Activated naive CD8-positive, alpha-beta T cell (primary cell): Measurements from ENCODE around the gene COPZ2.

Experiments
- H3K27ac Mint-ChIP-seq: one replicate; pipeline ENCODE4 v1.8.0; 2021; ENCODE audit warnings: mixed read lengths
- H3K27me3 Mint-ChIP-seq: one replicate; pipeline ENCODE4 v1.8.0; 2021; ENCODE audit warnings: mixed read lengths
- H3K36me3 Mint-ChIP-seq: one replicate; pipeline ENCODE4 v1.8.0; 2021; ENCODE audit warnings: mixed read lengths
- H3K4me1 Mint-ChIP-seq: one replicate; pipeline ENCODE4 v1.8.0; 2021; ENCODE audit warnings: low read depth, mixed read lengths
- H3K4me3 Mint-ChIP-seq: one replicate; pipeline ENCODE4 v1.8.0; 2021; ENCODE audit warnings: mild to moderate bottlenecking, mixed read lengths
- H3K9me3 Mint-ChIP-seq: one replicate; pipeline ENCODE4 v1.8.0; 2021; ENCODE audit warnings: low read depth, mixed read lengths

Gene COPZ2

GRCh38 chr17:48062273-48062672 is 24.7 kb upstream of the COPZ2 start:
- Mint-ChIP-seq H3K4me1 (peaks cover 2% of the 10 kb centered on the region), H3K36me3 (peaks cover 2% of the 10 kb centered on the region), H3K27ac (no peak overlapping the region), H3K27me3 (no peaks in the 10 kb centered on the region), H3K9me3 (no peaks in the 10 kb centered on the region), H3K4me3 (no peak overlapping the region)

GRCh38 chr17:48060249-48060648 is 22.7 kb upstream of the COPZ2 start:
- no peak overlapping the region for H3K4me3 Mint-ChIP-seq
- no peaks in the 10 kb centered on the region for H3K27me3 Mint-ChIP-seq
- H3K9me3 Mint-ChIP-seq, result no peaks in the 10 kb centered on the region
- H3K36me3 Mint-ChIP-seq, result peaks cover 8% of the 10 kb centered on the region
- peak overlapping the region; percentile 70 for H3K27ac Mint-ChIP-seq
- peaks cover 15% of the 10 kb centered on the region for H3K4me1 Mint-ChIP-seq

GRCh38 chr17:48059125-48059668 is 21.6 kb upstream of the COPZ2 start:
- H3K27ac Mint-ChIP-seq, result no peak overlapping the region
- H3K4me3 Mint-ChIP-seq, result no peak overlapping the region
- H3K27me3 Mint-ChIP-seq, result no peaks in the 10 kb centered on the region
- H3K9me3 Mint-ChIP-seq, result no peaks in the 10 kb centered on the region
- peaks cover 19% of the 10 kb centered on the region for H3K4me1 Mint-ChIP-seq
- H3K36me3 Mint-ChIP-seq, result peaks cover 8% of the 10 kb centered on the region

GRCh38 chr17:48058393-48059124 is 21.0 kb upstream of the COPZ2 start:
- Mint-ChIP-seq H3K4me1 (peaks cover 23% of the 10 kb centered on the region), H3K27me3 (no peaks in the 10 kb centered on the region), H3K4me3 (no peak overlapping the region), H3K9me3 (no peaks in the 10 kb centered on the region), H3K36me3 (peaks cover 8% of the 10 kb centered on the region), H3K27ac (no peak overlapping the region)

- Mint-ChIP-seq H3K4me3 (no peak overlapping the region), H3K9me3 (no peaks in the 10 kb centered on the region), H3K4me1 (peaks cover 29% of the 10 kb centered on the region), H3K27ac (no peak overlapping the region), H3K27me3 (no peaks in the 10 kb centered on the region), H3K36me3 (peaks cover 8% of the 10 kb centered on the region)
These were observed 20.0 kb upstream of the COPZ2 start for GRCh38 chr17:48057626-48058025.

- Mint-ChIP-seq H3K36me3 (peaks cover 7% of the 10 kb centered on the region), H3K9me3 (no peaks in the 10 kb centered on the region), H3K4me1 (peaks cover 37% of the 10 kb centered on the region), H3K27ac (peak overlapping the region; percentile 97), H3K4me3 (no peak overlapping the region), H3K27me3 (no peaks in the 10 kb centered on the region)
These were observed 19.3 kb upstream of the COPZ2 start for GRCh38 chr17:48056879-48057278.

- peaks cover 7% of the 10 kb centered on the region for H3K36me3 Mint-ChIP-seq
- H3K27ac Mint-ChIP-seq, result peak overlapping the region; percentile 97
- H3K4me3 Mint-ChIP-seq, result peak overlapping the region; percentile 57
- H3K27me3 Mint-ChIP-seq, result no peaks in the 10 kb centered on the region
- peaks cover 41% of the 10 kb centered on the region for H3K4me1 Mint-ChIP-seq
- H3K9me3 Mint-ChIP-seq, result no peaks in the 10 kb centered on the region
These were observed 18.7 kb upstream of the COPZ2 start for GRCh38 chr17:48056246-48056745.

- peaks cover 43% of the 10 kb centered on the region for H3K4me1 Mint-ChIP-seq
These were observed 18.1 kb upstream of the COPZ2 start for GRCh38 chr17:48055531-48056245.

GRCh38 chr17:48054238-48055185 is 16.9 kb upstream of the COPZ2 start:
- Mint-ChIP-seq H3K36me3 (peaks cover 11% of the 10 kb centered on the region), H3K27ac (peak overlapping the region; percentile 97), H3K4me1 (peaks cover 55% of the 10 kb centered on the region), H3K27me3 (no peaks in the 10 kb centered on the region), H3K9me3 (no peaks in the 10 kb centered on the region), H3K4me3 (peak overlapping the region; percentile 57)

More at GRCh38 chr17:48055531-48056245, 18.1 kb upstream of the COPZ2 start:
- peak overlapping the region; percentile 57 for H3K4me3 Mint-ChIP-seq
- peaks cover 8% of the 10 kb centered on the region for H3K36me3 Mint-ChIP-seq
- no peaks in the 10 kb centered on the region for H3K9me3 Mint-ChIP-seq
- no peaks in the 10 kb centered on the region for H3K27me3 Mint-ChIP-seq
- peak overlapping the region; percentile 97 for H3K27ac Mint-ChIP-seq

GRCh38 chr17:48053758-48054237 is 16.2 kb upstream of the COPZ2 start:
- Mint-ChIP-seq H3K36me3 (peaks cover 11% of the 10 kb centered on the region), H3K9me3 (no peaks in the 10 kb centered on the region), H3K27me3 (no peaks in the 10 kb centered on the region), H3K4me3 (no peak overlapping the region), H3K4me1 (peaks cover 62% of the 10 kb centered on the region), H3K27ac (peak overlapping the region; percentile 58)

GRCh38 chr17:48052956-48053757 is 15.6 kb upstream of the COPZ2 start:
- no peaks in the 10 kb centered on the region for H3K9me3 Mint-ChIP-seq
- peak overlapping the region; percentile 75 for H3K27ac Mint-ChIP-seq
- peak overlapping the region; percentile 42 for H3K4me3 Mint-ChIP-seq
- no peaks in the 10 kb centered on the region for H3K27me3 Mint-ChIP-seq
- H3K4me1 Mint-ChIP-seq, result peaks cover 63% of the 10 kb centered on the region
- H3K36me3 Mint-ChIP-seq, result peaks cover 11% of the 10 kb centered on the region

GRCh38 chr17:48051706-48052486 is 14.3 kb upstream of the COPZ2 start:
- H3K4me3 Mint-ChIP-seq, result peak overlapping the region; percentile 42
- H3K9me3 Mint-ChIP-seq, result no peaks in the 10 kb centered on the region
- peaks cover 64% of the 10 kb centered on the region for H3K4me1 Mint-ChIP-seq
- no peaks in the 10 kb centered on the region for H3K27me3 Mint-ChIP-seq
- H3K27ac Mint-ChIP-seq, result peak overlapping the region; percentile 28
- H3K36me3 Mint-ChIP-seq, result peaks cover 11% of the 10 kb centered on the region

GRCh38 chr17:48051283-48051682 is 13.7 kb upstream of the COPZ2 start:
- Mint-ChIP-seq H3K4me3 (peak overlapping the region; percentile 42), H3K4me1 (peaks cover 68% of the 10 kb centered on the region), H3K9me3 (no peaks in the 10 kb centered on the region), H3K36me3 (peaks cover 8% of the 10 kb centered on the region), H3K27ac (no peak overlapping the region), H3K27me3 (no peaks in the 10 kb centered on the region)
